Pancreas (tissue), 10 donors: ENCODE measurements around the gene RHCG. TPM values are rescaled to one million over a fixed set of nuclear protein-coding genes. Genes with fewer than 3 reads are reported as not detected.
A peak's percentile ranks its signal among the peaks of the same experiment; 100 is the strongest.

Experiments used
- ATAC-seq, 4 donors: fragments of 200-7000 bp; cut with Tn5 transposase; one replicate each; pipeline versions ENCODE4 v1.8.0 to v1.9.1; 2020; ENCODE audit warnings: mild to moderate bottlenecking in 4 of 4, moderate library complexity in 4 of 4
- DNase-seq, 6 donors: peaks; one replicate each; pipeline ENCODE4 v3.0.0-alpha.2; 2020
- FAIRE-seq: peaks from 2 replicates; lab custom pipeline; 2012; peaks lifted over from hg19 to GRCh38; lab: Jason Lieb, UNC
- H3K27ac ChIP-seq, 4 donors: fragments of 200-600 bp; sonication (generic); 1 replicate in 3 of 4; 2 replicates in 1 of 4; pipeline versions ENCODE4 v1.5.0 to v1.8.0; 2020
- H3K27me3 ChIP-seq, 4 donors: fragments of 200-600 bp; one replicate each; pipeline ENCODE4 v1.8.0; 2021
- H3K36me3 ChIP-seq, 3 donors: fragments of 200-600 bp; sonication (generic) in 1 of 3; one replicate each; pipeline versions ENCODE4 v1.5.0 to v1.8.0; 2020 to 2021
- H3K4me1 ChIP-seq, 3 donors: fragments of 200-600 bp; one replicate each; pipeline ENCODE4 v1.8.0; 2021
- H3K4me3 ChIP-seq, 4 donors: fragments of 200-600 bp; sonication (generic) in 2 of 4; one replicate each; pipeline versions ENCODE4 v1.5.0 to v1.8.0; 2020 to 2021
- H3K9me3 ChIP-seq, 4 donors: fragments of 200-600 bp; one replicate each; pipeline ENCODE4 v1.8.0; 2021
- WGBS, 2 donors: extraction: QIAGEN DNeasy Blood & Tissue Kit; methylation state at CpG; one replicate each; pipeline ENCODE4 v1.1.7; 2013; 5-methylcytosine and 5-hydroxymethylcytosine counted together
- intact Hi-C, 3 donors: fragments of 100-400 bp; cut with DNase I; formaldehyde crosslinking; loops; one replicate each; pipeline versions ENCODE4 v1.11.1 to v1.14.2; 2022
- polyA plus RNA-seq, 2 donors: library from polyadenylated mRNA; stranded (reverse); fragments of 200-250 nt; gene quantifications; one replicate each; pipeline ENCODE4 v1.2.3, GENCODE V29; 2013
- total RNA-seq, 6 donors: library from RNA; stranded (reverse); fragmentation: NEBNext Ultra II Directional in 4 of 6; extraction: Animal tissue kit (Norgen Biotek cat#: 25700) in 4 of 6; gene quantifications; one replicate each; pipeline versions ENCODE4 v1.2.1 to v1.2.4, GENCODE V29; 2021 to 2023
- TF ChIP-seq, protein P1 (sequence below), 4 donors: fragments of 200-600 bp; sonication (generic) in 3 of 4; IDR thresholded peaks; one replicate each; pipeline versions ENCODE4 v1.5.0 to v1.8.0; 2021; ENCODE audit warnings: antibody characterized with exemption in 4 of 4
- donor health status: healthy with polysubstance abuse.
- donor health status: DM: no; HTN: no; CAD: no; lungs with moderate emphysema.
- donor health status: DM: no; HTN: no; CAD: no.
- donor health status: control.
- donor health status: control.
- donor health status: Bipolar disorder and iron deficiency.
- donor health status: DM: yes; HTN: yes; CAD: no.
- donor health status: DM: no; HTN: no; CAD: no.
- donor health status: DM: no; HTN: no; CAD: no.
- donor health status: DM: yes; HTN: yes; CAD: no.

Gene RHCG
- total and polyA plus RNA-seq, 8 donors, result 0.12 to 0.92 (median 0.73) TPM

- Histone ChIP-seq H3K27ac (no peak overlapping the region), H3K4me1 (no peaks in the 10 kb centered on the region), H3K9me3 (no peaks in the 10 kb centered on the region), H3K36me3 (no peaks in the 10 kb centered on the region), H3K27me3 (peaks cover 0 to 3% (median 0%) of the 10 kb centered on the region in 4 donors), H3K4me3 (no peak overlapping the region)
- peak in 1 of 6 donors; percentile 60 for DNase-seq
- 46 to 57% methylated on average over 7 of the region's 7 CpGs for WGBS, 2 donors
- TF ChIP-seq, protein P1, sequence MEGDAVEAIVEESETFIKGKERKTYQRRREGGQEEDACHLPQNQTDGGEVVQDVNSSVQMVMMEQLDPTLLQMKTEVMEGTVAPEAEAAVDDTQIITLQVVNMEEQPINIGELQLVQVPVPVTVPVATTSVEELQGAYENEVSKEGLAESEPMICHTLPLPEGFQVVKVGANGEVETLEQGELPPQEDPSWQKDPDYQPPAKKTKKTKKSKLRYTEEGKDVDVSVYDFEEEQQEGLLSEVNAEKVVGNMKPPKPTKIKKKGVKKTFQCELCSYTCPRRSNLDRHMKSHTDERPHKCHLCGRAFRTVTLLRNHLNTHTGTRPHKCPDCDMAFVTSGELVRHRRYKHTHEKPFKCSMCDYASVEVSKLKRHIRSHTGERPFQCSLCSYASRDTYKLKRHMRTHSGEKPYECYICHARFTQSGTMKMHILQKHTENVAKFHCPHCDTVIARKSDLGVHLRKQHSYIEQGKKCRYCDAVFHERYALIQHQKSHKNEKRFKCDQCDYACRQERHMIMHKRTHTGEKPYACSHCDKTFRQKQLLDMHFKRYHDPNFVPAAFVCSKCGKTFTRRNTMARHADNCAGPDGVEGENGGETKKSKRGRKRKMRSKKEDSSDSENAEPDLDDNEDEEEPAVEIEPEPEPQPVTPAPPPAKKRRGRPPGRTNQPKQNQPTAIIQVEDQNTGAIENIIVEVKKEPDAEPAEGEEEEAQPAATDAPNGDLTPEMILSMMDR (IDR thresholded peaks at IDR 0.05), result peak in 1 of 4 donors; percentile 9
- FAIRE-seq, result no peak
- peak in 2 of 4 donors; percentile 16 for ATAC-seq
- intact Hi-C loops, result no loop called here
These were observed 1.3 kb downstream of the RHCG start for GRCh38 chr15:89494941-89495637.

GRCh38 chr15:89494031-89494430 lies 2.4 kb downstream of the RHCG start:
- no peak for FAIRE-seq
- no peaks in the 10 kb centered on the region for H3K4me1 ChIP-seq
- H3K27me3 ChIP-seq, result peaks cover 0 to 3% (median 0%) of the 10 kb centered on the region in 4 donors
- DNase-seq, result peak in 1 of 6 donors; percentile 16
- H3K36me3 ChIP-seq, result no peaks in the 10 kb centered on the region
- TF ChIP-seq, protein P1 (IDR thresholded peaks at IDR 0.05), result no peak
- H3K27ac ChIP-seq, result no peak overlapping the region
- WGBS, 2 donors, result 85 to 91% methylated on average over 3 of the region's 3 CpGs
- H3K4me3 ChIP-seq, result no peak overlapping the region
- no peak for ATAC-seq
- intact Hi-C loops, result no loop called here
- no peaks in the 10 kb centered on the region for H3K9me3 ChIP-seq

DNA sequence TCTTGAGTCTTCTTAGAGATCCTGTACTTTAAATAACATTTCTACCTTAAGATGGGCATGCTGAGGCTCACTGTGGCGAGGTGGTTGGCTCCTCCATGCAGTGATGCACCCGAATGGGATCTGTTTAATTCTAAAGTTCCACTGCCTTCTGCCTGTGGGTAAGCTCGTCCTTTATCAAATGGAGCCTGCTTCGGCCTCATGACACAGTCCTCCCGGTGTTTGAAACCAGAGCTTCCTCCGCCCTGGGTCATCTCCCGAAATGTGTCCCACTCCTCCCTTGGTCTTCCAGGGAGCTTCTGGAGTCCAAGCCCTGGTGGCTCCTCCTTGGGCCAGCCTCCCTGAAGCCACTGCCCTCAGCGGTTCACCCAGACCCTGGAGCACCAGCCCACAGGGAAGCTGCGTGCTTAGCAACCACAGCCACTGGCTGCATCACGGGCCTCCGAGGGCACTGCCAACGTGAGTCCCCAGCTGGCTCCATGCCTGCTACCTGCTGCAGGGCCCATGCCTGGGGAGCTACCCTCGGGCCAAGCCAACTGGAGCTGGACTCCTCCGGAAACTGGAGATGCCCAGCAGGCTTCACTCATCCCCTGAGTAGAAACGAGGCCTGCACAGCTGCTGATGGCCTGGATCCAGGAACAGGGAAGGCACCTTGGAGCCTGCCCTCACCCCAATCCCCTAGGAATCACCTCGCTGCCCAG lies 3.3 kb downstream of the RHCG start:
- TF ChIP-seq, protein P1 (IDR thresholded peaks at IDR 0.05), result no peak
- 51 to 52% methylated on average over 16 of the region's 16 CpGs for WGBS, 2 donors
- no peak for FAIRE-seq
- H3K9me3 ChIP-seq, result no peaks in the 10 kb centered on the region
- intact Hi-C loops, result no loop called here
- peaks cover 0 to 3% (median 0%) of the 10 kb centered on the region in 4 donors for H3K27me3 ChIP-seq
- H3K27ac ChIP-seq, result no peak overlapping the region
- no peaks in the 10 kb centered on the region for H3K36me3 ChIP-seq
- DNase-seq, result peak in 2 of 6 donors; percentile 35 to 58
- no peaks in the 10 kb centered on the region for H3K4me1 ChIP-seq
- ATAC-seq, result peak in 1 of 4 donors; percentile 4
- H3K4me3 ChIP-seq, result no peak overlapping the region

DNA sequence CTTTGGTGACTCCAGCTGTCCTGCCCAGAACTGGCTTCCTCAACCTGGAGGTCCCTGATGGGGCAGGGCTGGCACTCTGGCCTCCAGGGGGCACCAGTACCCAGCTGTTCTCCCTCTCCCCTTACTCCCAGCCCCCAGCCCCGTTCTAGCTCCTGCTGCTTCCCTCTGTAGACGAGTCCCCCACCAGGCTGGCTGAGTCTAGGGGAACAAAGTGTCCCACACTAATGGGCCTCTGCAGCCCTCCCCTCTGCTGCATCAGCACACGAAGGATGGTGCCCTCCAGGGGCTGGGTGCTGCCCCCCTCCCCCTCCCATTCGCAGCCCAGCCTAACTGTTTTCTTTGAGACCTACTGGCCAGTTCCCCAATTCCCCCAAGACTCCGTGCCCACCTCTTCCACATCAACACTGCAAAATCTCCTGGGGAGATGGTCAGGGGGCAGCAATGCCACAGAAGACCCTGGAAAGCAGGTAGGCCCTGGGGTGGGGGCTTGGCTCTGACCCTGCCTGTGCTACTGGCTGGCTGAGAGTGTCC lies 4.2 kb downstream of the RHCG start:
- intact Hi-C loops, result no loop called here
- Histone ChIP-seq H3K36me3 (no peaks in the 10 kb centered on the region), H3K27me3 (no peaks in the 10 kb centered on the region), H3K9me3 (no peaks in the 10 kb centered on the region), H3K4me3 (no peak overlapping the region), H3K4me1 (no peaks in the 10 kb centered on the region), H3K27ac (no peak overlapping the region)
- FAIRE-seq (no peak), ATAC-seq (no peak), DNase-seq (peak in 1 of 6 donors; percentile 58)
- TF ChIP-seq, protein P1 (IDR thresholded peaks at IDR 0.05), result peak in 1 of 4 donors; percentile 9
- WGBS, 2 donors, result 26 to 36% methylated on average over 5 of the region's 5 CpGs
